Fibroblast of lung (primary cell): ENCODE results near the gene GABPB1. TPM values are rescaled to one million over a fixed set of nuclear protein-coding genes. Genes with fewer than 3 reads are reported as not detected.

Experiments
- DNase-seq, 2 donors: peaks; one replicate each; pipeline versions ENCODE4 v3.0.0 to v3.0.0-alpha.2; 2010; ENCODE audit warnings: low read depth in 2 of 2
- H2AFZ ChIP-seq: 2 replicates; pipeline ENCODE4 v1.5.1; 2012; ENCODE audit warnings: low read length, control low read depth, inconsistent platforms
- H3K27ac ChIP-seq: 2 replicates; pipeline ENCODE4 v1.5.1; 2011; ENCODE audit warnings: low read length, control low read depth; ENCODE audit not compliant: insufficient read depth
- H3K27me3 ChIP-seq: 2 replicates; pipeline ENCODE4 v1.5.1; 2011; ENCODE audit warnings: mild to moderate bottlenecking, low read length; ENCODE audit not compliant: control insufficient read depth, insufficient read depth
- H3K36me3 ChIP-seq: 2 replicates; pipeline ENCODE4 v1.5.1; 2011; ENCODE audit warnings: low read length; ENCODE audit not compliant: control insufficient read depth, insufficient read depth
- H3K4me1 ChIP-seq: 2 replicates; pipeline ENCODE4 v1.5.1; 2011; ENCODE audit warnings: low read length; ENCODE audit not compliant: control insufficient read depth, insufficient read depth; ENCODE audit errors: extremely low read depth
- H3K4me2 ChIP-seq: 2 replicates; pipeline ENCODE4 v1.5.1; 2011; ENCODE audit warnings: low read length, control low read depth; ENCODE audit not compliant: insufficient read depth; ENCODE audit errors: extremely low read depth
- H3K4me3 ChIP-seq, 4 experiments: fragments of 200-600 bp in 1 of 4; sonication (generic) in 1 of 4; replicated peaks in 1 of 4; 2 replicates each; pipeline ENCODE4 v1.5.1; 2011 to 2016; ENCODE audit warnings: low read length in 4 of 4, low read depth in 3 of 4, mild to moderate bottlenecking in 3 of 4, control low read depth in 2 of 4, inconsistent platforms in 1 of 4, mixed read lengths in 1 of 4; ENCODE audit not compliant: insufficient read depth in 1 of 4; ENCODE audit errors: control extremely low read depth in 1 of 4
- H3K79me2 ChIP-seq: 2 replicates; pipeline ENCODE4 v1.5.1; 2012; ENCODE audit warnings: mild to moderate bottlenecking, low read length, inconsistent platforms; ENCODE audit not compliant: control insufficient read depth, insufficient read depth
- H3K9ac ChIP-seq: 2 replicates; pipeline ENCODE4 v1.5.1; 2011; ENCODE audit warnings: mild to moderate bottlenecking, low read length, control low read depth; ENCODE audit not compliant: insufficient read depth
- H3K9me3 ChIP-seq: 2 replicates; pipeline ENCODE4 v1.5.1; 2012; ENCODE audit warnings: low read depth, low read length; ENCODE audit not compliant: control insufficient read depth, insufficient read depth
- H4K20me1 ChIP-seq: 2 replicates; pipeline ENCODE4 v1.5.1; 2011; ENCODE audit warnings: low read length; ENCODE audit not compliant: control insufficient read depth, insufficient read depth; ENCODE audit errors: extremely low read depth
- EZH2 ChIP-seq: IDR thresholded peaks from 2 replicates; pipeline ENCODE4 v1.5.1; 2012; ENCODE audit warnings: low read length, control low read depth, mild to moderate bottlenecking; ENCODE audit errors: missing control alignments
- polyA plus RNA-seq, 2 donors: library from polyadenylated mRNA; depleted of rRNA in 1 of 2; stranded (reverse) in 1 of 2; unstranded in 1 of 2; fragments of >200 nt; gene quantifications; 2 replicates each; pipeline ENCODE4 v1.2.1, GENCODE V29; 2011 to 2012; ENCODE audit warnings: missing spikeins in 1 of 2
- total RNA-seq: library from RNA; depleted of rRNA; stranded (reverse); fragments of >200 nt; gene quantifications from 2 replicates; pipeline ENCODE4 v1.2.1, GENCODE V29; 2014
- TF ChIP-seq, protein P1 (sequence below), 2 donors: IDR thresholded peaks in 1 of 2; conservative IDR thresholded peaks in 1 of 2; 1 replicate in 1 of 2; 2 replicates in 1 of 2; pipeline ENCODE4 v1.5.1; 2011 to 2012; ENCODE audit warnings: low read length in 2 of 2, control low read depth in 1 of 2, inconsistent platforms in 1 of 2, low read depth in 1 of 2, mild to moderate bottlenecking in 1 of 2

The GABPB1 gene
- total and polyA plus RNA-seq, 2 donors (not counting 1 experiment from before 2014, with no cell fraction given): 25.4 to 40.1 TPM

DNA sequence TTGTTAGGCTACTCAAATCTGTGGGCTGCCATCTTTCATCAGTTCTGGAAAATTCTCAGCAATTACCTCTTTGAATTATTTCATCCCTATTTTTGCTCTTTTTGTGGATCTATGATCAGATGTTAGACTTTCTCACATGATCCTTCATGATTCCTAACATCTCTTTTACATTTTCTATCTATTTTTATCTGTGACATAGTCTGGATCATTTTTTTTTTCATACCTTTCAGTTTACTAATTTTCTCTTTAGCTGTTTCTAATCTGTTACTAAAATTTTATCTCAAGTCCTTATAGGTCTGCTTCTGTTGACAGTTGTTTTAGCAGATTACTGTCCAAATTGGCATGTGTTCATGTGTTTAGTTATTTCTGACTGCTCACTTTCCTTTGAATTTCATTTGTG is 47.2 kb downstream of the GABPB1 start:
- H2AFZ ChIP-seq: no peak overlapping the region
- no peaks in the 10 kb centered on the region for H4K20me1 ChIP-seq
- H3K27me3 ChIP-seq: no peaks in the 10 kb centered on the region
- no peak overlapping the region for H3K9ac ChIP-seq
- H3K4me3 ChIP-seq: no peak overlapping the region
- H3K4me2 ChIP-seq: no peak overlapping the region
- no peak for DNase-seq
- TF ChIP-seq, protein P1, sequence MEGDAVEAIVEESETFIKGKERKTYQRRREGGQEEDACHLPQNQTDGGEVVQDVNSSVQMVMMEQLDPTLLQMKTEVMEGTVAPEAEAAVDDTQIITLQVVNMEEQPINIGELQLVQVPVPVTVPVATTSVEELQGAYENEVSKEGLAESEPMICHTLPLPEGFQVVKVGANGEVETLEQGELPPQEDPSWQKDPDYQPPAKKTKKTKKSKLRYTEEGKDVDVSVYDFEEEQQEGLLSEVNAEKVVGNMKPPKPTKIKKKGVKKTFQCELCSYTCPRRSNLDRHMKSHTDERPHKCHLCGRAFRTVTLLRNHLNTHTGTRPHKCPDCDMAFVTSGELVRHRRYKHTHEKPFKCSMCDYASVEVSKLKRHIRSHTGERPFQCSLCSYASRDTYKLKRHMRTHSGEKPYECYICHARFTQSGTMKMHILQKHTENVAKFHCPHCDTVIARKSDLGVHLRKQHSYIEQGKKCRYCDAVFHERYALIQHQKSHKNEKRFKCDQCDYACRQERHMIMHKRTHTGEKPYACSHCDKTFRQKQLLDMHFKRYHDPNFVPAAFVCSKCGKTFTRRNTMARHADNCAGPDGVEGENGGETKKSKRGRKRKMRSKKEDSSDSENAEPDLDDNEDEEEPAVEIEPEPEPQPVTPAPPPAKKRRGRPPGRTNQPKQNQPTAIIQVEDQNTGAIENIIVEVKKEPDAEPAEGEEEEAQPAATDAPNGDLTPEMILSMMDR (conservative IDR thresholded peaks at IDR 0.05 in 1 of 2, IDR thresholded peaks at IDR 0.05 in 1 of 2; ENCODE audit: low read depth in 1 of 2, low read length in 2 of 2): no peak
- TF ChIP-seq EZH2: no peak
- H3K27ac ChIP-seq: no peak overlapping the region
- no peaks in the 10 kb centered on the region for H3K9me3 ChIP-seq
- H3K4me1 ChIP-seq: no peaks in the 10 kb centered on the region
- H3K79me2 ChIP-seq: no peaks in the 10 kb centered on the region
- no peaks in the 10 kb centered on the region for H3K36me3 ChIP-seq

DNA sequence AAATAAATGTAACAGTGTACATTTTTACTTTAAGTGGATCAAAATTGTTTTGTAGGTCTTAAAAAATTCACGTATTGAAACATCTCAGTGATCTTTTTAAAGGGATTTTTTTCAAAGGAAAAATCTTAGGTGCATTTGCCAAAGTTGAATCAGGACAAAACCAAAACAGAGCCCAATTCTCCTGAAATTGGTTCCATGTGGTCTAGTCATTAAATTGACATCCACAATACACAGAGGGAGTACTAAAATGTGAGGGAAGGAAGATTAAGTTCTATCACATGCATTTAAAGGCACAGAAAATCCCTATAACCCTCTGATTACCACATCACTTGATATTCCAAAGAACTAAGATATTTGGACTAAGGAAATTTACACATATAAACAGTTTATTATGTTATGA is 50.2 kb downstream of the GABPB1 start:
- Histone ChIP-seq H3K4me1 (no peaks in the 10 kb centered on the region), H3K9ac (no peak overlapping the region), H3K27me3 (no peaks in the 10 kb centered on the region), H4K20me1 (no peaks in the 10 kb centered on the region), H3K36me3 (peaks cover 2% of the 10 kb centered on the region), H2AFZ (no peak overlapping the region), H3K4me2 (no peak overlapping the region), H3K9me3 (no peaks in the 10 kb centered on the region), H3K27ac (no peak overlapping the region), H3K4me3 (no peak overlapping the region), H3K79me2 (no peaks in the 10 kb centered on the region)
- DNase-seq: no peak
- TF ChIP-seq, protein P1 (conservative IDR thresholded peaks at IDR 0.05 in 1 of 2, IDR thresholded peaks at IDR 0.05 in 1 of 2; ENCODE audit: low read depth in 1 of 2, low read length in 2 of 2): no peak
- no peak for TF ChIP-seq EZH2

DNA sequence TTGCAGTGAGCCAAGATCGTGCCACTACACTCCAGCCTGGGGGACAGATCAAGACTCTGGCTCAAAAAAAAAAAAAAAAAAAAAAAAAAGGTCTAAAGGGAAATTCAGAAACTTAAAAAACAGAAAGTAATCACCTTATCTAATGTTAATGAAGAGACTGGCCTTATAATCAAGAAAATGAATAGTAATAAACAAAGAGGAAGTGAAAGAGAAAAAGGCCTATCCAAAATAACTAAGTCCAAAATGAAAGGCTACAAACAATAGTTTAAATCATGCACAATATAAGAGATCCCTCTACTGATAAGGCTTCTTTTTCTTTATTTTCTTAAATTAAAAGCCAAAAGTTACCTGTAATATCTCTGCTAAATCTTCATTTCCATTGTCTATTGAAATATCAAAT is 52.4 kb downstream of the GABPB1 start:
- no peak overlapping the region for H3K4me3 ChIP-seq
- H4K20me1 ChIP-seq: no peaks in the 10 kb centered on the region
- no peaks in the 10 kb centered on the region for H3K9me3 ChIP-seq
- no peak overlapping the region for H3K9ac ChIP-seq
- H3K36me3 ChIP-seq: peaks cover 2% of the 10 kb centered on the region
- H3K4me1 ChIP-seq: no peaks in the 10 kb centered on the region
- no peaks in the 10 kb centered on the region for H3K27me3 ChIP-seq
- H3K79me2 ChIP-seq: no peaks in the 10 kb centered on the region
- H3K27ac ChIP-seq: no peak overlapping the region
- no peak for TF ChIP-seq EZH2
- TF ChIP-seq, protein P1 (conservative IDR thresholded peaks at IDR 0.05 in 1 of 2, IDR thresholded peaks at IDR 0.05 in 1 of 2; ENCODE audit: low read depth in 1 of 2, low read length in 2 of 2): no peak
- no peak overlapping the region for H2AFZ ChIP-seq
- no peak overlapping the region for H3K4me2 ChIP-seq
- no peak for DNase-seq
